GM11168 (cell line): Measurements from ENCODE around the gene SULF2.

Source experiments
- in situ Hi-C: fragments of 300-500 bp; cut with MboI; formaldehyde crosslinking; loops from one replicate; pipeline ENCODE4 v1.12.0; 2022; ENCODE audit warnings: low sequenced_read_pairs; ENCODE audit not compliant: unreplicated experiment

The SULF2 gene

DNA sequence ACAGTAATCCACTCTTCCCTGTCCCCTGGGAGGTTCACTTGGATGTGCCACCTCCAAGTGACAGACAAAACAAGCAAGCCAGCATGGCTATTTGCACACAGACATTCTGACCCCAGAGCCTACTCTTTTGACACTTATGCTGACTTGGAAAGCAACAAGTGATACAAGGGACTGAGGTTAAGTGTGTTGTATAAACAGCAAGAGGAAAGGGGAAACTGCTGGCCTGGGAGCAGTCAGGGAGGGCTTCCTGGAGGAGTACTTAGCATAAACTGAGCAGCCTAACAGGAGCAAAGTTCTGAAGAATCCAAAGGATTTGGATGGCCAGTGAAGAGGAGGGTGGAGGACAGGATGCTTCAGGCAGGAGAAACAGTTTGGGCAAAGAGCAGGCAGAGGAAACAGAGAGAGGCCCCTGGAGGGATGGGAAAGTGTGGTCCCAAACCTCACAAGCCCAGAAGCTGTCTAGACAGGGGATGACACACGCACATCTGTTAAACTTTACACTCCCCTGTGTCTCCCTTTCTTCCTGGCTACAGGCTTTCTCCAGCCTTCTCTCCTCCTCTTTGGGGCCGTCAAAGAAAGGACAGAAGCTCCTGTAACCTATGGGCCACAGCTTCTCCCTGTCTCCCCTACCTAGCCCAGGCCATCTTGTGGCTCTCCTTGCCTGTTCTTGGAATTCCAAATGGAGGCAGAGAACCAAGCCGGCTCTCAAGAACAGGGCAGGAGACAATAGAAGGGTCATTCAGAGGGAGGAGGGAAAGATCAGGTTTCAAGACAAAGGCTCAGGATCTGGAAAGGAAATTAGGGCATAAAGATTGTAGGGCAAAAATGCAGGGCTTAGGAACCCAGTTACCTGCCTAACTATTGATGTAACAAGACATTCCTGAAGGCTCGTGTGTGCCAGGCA is 19.3 kb downstream of the SULF2 start:
- in situ Hi-C loops, result loop anchor here (5.0 kb wide), 1 partner anchor 34 kb away; no protein-coding TSS in a partner anchor

DNA sequence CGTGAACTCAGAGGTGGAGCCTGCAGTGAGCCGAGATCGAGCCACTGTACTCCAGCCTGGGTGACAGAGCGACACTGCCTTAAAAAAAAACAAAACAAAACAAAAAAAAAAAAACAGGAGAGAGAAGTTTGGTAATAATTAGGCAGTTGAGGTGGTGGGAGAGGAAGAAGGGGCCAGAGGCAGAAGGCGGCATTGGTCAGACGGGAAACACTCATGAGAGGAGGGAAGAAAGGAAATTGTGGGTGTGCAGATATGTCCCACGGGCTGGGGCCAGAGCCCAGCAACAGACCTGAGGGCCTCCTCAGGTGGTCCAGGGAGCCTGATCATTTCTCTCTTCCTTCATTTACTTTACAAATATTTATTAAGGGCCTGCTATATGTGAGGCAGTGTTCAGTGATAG is 20.0 kb downstream of the SULF2 start:
- in situ Hi-C loops, result loop anchor here (5.0 kb wide), 1 partner anchor 33 kb away; no protein-coding TSS in a partner anchor

DNA sequence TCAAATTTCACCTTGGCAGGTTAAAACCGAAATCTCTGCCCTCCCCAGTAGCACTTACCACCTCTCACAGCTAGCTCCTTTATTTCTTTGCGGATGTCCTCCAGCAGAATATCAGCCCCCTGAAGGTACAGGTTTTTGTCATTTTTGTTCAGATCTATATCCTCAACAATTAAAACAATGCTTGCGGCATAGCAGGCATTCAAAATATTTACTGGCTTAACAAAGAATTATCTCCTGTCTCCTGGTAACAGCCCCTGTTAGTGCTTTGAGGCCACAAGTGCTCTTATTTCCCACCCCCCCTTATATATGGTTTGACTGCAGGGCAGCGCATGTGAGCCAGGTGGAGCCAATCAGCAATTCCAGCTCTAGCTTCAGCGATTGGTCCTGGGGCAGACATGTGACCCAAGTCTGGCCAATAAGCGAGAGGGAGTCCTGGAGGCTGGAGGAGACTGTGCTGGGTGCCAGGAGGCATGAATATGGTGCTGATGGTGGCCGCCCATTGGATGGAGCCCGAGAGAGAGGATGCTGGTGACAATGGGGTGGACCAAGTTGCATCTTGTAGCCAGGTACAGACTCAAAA is 21.0 kb downstream of the SULF2 start:
- in situ Hi-C loops, result no loop called here

DNA sequence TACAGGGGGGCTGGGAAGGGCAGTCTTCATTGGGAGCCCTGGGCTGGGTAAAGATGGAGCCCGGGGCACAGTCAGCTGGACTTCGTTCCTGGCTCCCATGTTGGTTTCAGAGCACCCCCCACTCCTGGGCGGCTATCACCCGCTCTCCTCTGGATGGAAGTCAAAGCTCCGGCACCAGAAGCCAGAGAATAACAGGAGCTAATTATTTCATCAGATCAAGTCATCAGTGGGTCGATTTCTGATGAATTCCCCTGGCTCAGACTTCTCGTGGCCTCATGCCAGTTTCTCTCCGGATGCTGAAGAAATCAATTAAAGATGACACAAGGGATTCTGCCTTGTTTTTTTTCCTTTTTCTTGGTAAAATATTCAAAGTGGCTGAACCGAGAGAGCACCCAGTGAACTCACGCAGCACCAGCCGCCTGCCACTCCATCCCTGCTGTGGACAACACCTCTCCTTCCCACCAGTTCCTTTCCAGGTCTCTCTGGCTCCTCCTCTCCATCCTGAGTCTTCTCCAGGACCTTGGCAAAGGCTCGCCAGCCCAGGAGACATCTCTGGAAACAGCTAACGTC is 22.5 kb downstream of the SULF2 start:
- in situ Hi-C loops, result no loop called here

DNA sequence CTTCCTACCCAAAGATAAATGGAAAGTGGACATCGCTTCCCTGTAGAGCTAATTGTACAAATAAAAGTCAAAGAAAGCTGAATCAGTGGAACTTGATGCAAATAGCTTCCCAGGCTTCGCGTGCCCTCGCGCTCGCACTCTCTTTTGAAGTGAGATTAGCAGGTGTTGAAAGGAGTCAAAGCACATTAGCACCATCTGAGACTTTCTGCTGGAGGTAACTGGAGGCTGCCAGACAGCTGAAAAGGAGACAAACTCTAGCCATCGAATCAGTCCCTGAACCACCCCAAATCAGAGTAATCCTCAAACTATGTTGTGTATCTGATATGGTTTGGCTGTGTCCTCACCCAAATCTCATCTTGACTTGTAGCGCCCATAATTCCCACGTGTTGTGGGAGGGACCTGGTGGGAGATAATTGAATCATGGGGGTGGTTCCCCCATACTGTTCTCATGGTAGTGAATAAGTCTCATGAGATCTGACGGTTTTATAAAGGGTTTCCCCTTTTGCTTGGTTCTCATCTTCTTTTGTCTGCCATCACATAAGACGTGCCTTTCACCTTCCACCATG is 23.7 kb downstream of the SULF2 start:
- in situ Hi-C loops, result no loop called here

DNA sequence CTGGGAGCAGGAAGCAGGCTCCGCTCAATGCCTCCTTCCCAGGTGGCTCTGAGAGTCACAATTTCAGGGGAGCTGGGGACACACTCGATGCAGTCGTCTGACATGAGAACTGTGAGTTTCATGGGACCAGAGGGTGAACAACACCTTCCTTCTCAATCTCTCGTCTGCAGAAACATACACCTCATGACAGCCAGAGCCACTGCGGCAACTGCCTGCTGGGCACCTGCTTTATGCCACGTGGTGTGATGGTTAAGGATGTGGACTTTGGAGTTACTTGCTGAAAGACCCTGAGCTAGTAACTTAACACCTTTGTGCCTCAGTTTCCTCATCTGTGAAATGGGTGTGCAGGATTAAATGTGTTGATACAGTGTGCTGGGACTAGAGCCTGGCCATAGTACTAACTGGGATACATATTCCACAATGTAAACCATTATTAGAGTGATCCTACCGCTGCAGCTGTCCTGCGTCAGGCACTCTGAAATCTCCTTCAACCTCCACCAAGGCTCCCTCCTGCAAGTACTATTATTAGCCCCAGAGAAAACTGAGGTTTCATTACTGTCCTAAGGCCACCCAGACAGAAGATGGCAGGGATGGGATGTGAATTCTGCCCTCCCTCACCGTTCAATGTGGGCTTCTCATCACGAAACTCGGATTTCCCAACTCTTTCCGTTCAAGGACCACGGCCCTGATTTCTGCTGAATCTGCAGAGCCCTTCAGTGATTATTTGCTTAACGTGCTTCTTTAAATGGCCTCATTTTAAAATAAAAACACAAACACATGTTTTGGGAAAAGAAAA is 24.4 kb downstream of the SULF2 start:
- in situ Hi-C loops, result no loop called here

DNA sequence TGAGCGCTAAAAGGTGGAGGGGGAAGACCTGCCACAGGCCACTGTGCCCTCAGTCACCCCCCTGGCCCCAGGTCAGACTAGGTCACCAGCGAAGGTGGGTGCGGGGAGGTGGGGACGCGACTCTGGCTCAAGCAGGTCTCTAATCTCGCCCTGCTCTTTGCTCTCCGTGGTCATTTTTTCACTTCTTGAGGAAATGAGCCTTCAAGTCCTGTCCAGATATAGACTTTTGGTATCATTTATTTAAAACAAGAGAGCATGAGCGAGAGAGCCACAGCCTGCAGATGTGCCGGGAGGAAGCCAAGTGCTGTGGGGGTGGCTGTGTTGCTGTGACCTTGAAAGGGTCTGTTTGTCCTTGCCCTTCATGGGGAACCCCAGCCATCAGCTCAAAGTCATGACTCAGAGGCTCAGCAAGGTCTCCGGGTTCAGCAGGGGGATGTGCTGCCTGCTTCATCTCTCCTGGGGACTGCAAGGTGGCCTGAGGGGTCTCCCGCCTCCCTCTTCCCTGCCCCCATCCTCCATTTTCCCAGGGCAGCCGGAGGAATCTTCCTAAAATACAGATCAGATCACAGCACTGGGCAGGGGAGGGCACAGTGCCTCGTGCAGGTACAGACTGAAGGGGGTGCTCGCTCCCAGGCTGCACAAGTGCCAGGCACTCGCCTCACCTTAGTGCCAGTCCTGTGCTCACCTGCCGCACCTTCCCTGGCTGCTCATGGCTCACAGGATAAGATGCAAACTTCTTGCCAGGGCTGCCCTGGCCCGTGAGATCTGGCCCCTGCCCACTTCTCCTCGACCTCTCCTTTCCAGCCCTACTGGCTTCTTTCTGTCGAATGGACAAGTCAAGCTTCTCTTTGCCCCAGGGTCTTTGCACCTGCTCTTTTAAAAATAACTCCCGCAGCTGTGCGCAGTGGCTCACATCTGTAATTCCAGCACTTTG is 26.5 kb downstream of the SULF2 start:
- in situ Hi-C loops, result no loop called here

DNA sequence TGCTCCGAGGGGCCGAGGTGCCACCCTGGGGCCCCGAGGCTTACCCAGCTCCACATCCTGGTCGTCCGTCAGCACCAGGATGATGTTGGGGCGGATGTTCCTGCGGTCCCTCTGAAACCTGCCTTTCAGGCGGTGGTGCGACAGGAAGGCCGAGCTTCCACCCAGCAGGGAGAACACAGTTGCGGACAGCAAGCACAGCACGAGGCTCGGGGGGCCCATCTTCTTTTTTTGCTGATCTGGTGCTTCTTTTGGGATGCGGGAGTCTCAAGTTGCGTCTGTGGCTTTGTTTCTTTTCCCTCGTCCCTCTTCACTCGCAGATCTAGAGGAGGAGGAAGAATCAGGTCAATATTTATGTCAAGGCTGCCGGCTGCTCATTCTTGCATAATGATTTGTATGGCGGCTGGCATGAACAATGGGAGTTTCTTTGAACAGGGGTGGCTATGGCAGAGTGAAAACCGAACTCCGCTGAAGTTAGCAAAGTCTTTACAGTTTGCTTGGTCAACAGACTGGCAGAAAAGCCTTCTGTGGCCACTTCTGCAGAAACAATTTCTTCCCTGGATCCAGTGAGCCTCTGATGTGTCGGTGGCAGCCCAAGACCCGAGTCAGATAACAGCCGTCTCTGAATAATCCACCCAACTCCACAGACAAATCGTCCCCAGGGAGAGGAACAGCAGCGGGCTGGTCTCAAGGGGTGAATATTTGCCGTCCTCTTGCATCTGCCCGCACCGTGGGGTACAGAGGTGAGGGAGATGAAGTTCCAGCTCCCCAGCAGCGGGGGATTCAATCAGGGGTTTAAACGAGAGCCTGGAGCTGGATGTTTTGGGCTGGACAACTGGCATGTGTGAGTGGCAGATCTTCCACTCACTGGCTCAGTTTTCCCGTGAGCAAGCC is 27.9 kb downstream of the SULF2 start:
- in situ Hi-C loops, result no loop called here

DNA sequence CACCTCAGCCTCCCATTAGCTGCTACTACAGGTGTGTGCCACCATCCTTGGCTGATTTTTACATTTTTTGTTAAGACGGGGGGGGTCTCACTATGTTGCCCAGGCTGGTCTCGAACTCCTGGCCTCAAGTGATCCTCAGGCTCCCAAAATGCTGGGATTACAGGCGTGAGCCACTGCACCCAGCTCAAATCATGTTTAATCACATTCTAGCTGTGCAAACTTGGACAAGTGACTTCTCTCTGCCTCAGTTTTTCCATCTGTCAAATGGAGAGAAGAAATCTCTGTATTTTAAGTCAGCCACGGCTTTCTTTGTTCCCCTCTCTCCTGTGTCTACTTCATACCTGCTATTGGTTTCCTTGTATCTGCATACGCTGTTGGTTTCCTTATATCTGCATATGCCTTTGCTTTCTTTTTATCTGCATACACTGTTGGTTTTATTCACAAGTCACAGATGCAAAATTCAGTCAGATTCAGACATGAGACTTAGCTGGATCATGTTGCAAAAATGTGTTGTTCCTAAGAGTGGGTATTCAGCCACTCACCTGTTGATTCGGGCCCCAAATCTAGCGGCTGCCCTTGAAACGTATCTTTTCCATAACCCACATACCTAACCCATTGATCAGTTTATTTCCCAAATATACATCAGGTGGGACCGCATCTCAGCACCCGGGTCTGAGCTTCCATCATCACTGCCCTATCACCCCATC is 30.2 kb downstream of the SULF2 start:
- in situ Hi-C loops, result no loop called here

DNA sequence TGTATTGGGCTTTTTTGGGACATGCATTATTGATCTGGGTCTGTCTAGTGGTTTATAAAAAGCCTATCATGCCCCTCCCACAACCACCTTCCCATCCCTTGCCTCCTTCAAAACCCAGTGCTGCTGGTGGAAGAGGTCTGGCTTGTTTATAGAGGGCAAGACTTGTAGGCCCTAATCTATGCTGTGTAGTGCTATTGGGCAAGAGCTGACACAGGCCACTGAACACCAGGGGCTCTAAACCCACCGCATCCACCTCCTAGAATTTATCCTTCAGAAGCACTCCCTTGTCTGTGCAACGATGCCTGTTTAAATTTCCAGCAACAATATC is 30.9 kb downstream of the SULF2 start:
- in situ Hi-C loops, result no loop called here

DNA sequence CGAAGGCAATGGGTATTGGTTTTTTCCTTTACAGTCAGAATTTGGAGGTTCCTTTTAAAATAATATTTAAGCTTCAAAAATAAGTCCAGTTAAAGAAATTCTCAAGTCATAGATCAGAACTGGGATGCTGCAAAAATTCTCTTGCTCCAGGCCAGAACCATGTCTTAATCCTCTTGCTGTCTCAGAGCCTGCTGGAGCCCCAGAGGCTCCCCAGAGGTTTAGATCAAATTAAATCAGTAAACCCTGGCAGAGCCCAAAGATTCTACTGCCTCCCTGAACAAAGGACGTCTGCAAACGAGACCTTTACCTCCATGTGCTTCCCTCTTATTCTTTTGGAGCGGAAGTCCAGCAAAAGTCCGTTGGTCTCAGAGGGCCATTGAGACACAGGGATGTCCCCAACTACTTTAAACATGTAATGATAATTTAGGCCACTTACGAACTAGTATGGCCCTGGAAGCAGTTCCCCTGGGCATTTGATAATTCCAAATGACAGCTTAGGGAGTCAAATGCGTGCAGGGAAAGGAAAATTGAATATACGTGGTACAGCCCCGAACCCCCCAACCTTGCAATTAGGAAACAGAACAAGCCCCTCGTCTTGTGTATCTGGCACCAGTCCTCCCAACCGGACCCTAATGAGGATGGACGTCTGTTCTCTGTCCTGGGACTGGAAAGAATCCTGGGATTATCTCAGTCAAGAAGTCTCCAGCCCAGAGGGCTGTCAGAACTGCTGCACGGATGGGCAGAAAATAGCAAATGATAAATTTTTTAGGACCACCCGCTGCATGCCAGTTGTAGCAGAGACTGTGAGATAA is 31.5 kb downstream of the SULF2 start:
- in situ Hi-C loops, result no loop called here

DNA sequence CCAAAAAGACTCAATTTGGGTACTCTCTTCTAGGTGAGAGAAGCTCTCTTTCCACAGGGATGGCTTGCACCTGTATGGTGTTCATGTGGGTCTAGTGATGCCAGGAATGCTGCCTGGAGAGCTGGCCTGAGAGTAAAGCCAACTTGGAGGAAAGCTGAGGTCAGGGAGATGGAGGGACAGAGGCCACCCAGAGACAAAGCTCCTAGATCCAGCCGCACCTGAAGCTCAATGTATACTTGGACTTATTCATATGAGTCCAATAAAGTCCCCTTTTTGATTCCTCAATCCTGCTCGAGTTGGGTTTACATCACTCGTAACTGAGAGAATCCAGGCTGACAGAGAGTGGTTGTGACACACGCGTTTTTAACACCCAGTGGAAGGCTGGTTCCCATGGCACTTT is 33.8 kb downstream of the SULF2 start:
- in situ Hi-C loops, result no loop called here

DNA sequence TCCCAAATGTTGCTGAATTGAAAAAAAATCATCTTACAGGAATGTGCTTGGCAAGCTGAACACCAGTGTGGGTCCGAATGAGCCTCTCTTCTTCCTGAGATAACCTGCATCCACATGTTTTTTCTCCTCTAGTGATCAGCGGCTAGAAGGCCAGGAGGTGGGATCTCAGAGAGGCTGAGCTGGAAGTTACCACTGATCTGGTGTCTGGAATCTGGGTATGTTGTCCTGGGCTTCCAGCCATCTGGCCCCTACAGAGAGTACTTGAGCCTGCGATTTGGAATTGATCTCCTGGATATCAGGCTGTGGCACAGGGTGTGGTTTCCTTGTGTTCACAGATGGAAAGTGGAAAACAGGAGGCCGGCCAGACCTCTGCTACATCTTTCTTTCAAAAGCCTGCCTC is 35.9 kb downstream of the SULF2 start:
- in situ Hi-C loops, result no loop called here

DNA sequence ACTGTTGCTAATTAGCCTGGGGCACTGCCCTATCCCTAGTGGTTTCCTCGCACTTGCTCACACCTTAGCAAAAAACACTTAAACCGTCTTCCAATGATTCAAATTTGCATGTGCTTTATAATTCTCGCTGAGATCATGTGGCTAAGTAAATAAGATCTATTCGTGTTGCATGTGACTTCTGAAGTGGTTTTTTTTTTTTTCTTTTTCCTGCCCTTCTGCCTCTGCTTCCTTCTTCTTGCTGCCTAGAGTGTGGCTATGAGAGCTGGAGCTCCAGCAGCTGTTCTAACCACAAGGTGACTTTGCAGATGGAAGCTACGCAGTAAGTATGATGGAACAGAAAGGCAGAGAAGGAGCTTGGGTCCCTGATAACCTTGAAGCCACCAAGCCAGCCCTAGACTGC is 36.5 kb downstream of the SULF2 start:
- in situ Hi-C loops, result no loop called here

DNA sequence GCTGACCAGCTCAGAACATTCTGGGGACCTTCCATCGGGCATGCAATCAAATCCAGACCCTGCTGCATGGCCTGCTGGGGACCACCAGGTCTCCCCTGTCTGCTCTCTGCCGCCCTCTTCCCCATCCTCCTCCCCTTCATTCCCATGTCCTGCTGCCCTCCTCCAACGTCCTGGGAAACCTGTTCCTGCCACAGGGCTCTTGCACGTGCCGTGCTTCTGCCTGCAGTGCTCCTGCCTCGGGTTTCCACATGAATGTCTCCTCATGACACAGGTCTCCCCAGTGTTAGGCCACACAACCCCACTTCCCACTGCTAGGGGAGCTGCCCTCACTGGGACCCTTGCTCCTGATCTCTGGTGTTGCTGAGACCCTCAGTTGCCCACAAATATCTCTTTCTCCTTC is 37.2 kb downstream of the SULF2 start:
- in situ Hi-C loops, result no loop called here

DNA sequence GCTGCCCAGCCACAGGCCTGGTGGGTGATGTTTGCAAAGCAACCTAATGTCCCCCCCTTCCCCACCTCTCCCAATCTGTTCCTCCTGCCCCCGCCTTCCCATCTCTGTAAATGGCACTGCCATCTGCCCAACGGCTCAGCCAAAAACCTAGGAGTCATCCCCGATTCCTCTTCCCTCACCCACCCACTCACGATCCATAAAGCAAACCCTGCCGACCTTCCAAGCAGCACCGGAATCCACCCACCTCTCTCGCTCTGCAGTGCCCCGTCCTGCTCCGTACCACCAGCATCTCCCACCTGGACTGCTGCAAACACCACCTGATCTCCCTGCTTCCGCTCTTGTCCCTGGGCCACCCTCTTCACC is 37.6 kb downstream of the SULF2 start:
- in situ Hi-C loops, result no loop called here

DNA sequence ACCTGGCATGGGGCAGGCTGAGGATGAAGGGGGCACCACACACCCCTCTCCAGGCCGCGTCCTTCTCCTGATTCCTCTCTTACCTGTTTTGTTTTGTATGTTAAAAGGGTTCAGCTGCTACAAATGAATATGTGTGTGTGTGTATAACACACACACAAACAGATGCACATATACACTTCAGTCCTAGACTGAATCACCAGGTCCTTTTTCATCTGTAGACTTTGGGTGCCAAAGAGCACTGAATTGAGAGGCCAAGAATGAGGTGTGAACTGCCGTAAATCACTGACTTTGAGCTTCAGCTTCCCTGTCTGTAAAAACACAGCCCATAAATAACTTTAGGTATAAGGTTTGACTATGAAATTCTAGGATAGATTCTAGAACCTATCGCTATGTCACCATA is 40.5 kb downstream of the SULF2 start:
- in situ Hi-C loops, result no loop called here
